GM13977 (cell line): ENCODE results near the gene CACYBP.

Experiments used
- DNase-seq: peaks from one replicate; pipeline ENCODE4 v3.0.0; 2012; ENCODE audit warnings: low spot score
- CTCF ChIP-seq: IDR thresholded peaks from 2 replicates; pipeline ENCODE4 v1.5.1; 2012; ENCODE audit warnings: mild to moderate bottlenecking, control low read depth; ENCODE audit not compliant: insufficient read depth; ENCODE audit errors: extremely low read depth, missing control alignments
- in situ Hi-C: fragments of 300-500 bp; cut with MboI; formaldehyde crosslinking; loops from one replicate; pipeline ENCODE4 v1.12.0; 2022; ENCODE audit warnings: low sequenced_read_pairs, low pct_unique_long_range_greater_than_20kb, mixed read lengths, inconsistent platforms; ENCODE audit not compliant: unreplicated experiment

Gene CACYBP

GRCh38 chr1:174965362-174966007 is 34.3 kb upstream of the CACYBP start:
- DNase-seq: no peak
- in situ Hi-C loops: no loop called here
- no peak for TF ChIP-seq CTCF

- TF ChIP-seq CTCF: no peak
- in situ Hi-C loops: no loop called here
- DNase-seq: no peak
These were observed 33.7 kb upstream of the CACYBP start for GRCh38 chr1:174966008-174966572.

- in situ Hi-C loops: no loop called here
- no peak for TF ChIP-seq CTCF
These were observed 31.7 kb upstream of the CACYBP start for GRCh38 chr1:174967845-174968705.

GRCh38 chr1:174968750-174969244 is 30.9 kb upstream of the CACYBP start:
- in situ Hi-C loops: no loop called here
- no peak for TF ChIP-seq CTCF
- peak; percentile 48 for DNase-seq

More at GRCh38 chr1:174967845-174968705, 31.7 kb upstream of the CACYBP start:
- no peak for DNase-seq

- no peak for TF ChIP-seq CTCF
- DNase-seq: peak; percentile 35
- in situ Hi-C loops: no loop called here
These were observed 29.8 kb upstream of the CACYBP start for GRCh38 chr1:174969977-174970376.

GRCh38 chr1:174971466-174971865 is 28.3 kb upstream of the CACYBP start:
- in situ Hi-C loops: no loop called here
- TF ChIP-seq CTCF: no peak
- no peak for DNase-seq
